ENCODE measurements around the gene WDR93. TPM values are rescaled to one million over a fixed set of nuclear protein-coding genes. Genes with fewer than 3 reads are reported as not detected.
"Not testable (repeated sequence)": the region's sequence is repeated elsewhere in the genome, so short reads cannot be mapped to it uniquely, and the experiment has no call there.

WDR93 gene
- total and polyA plus RNA-seq, 2 experiments from 2014 or later, result 0.13 TPM; not detected in 1

- no peaks in the 10 kb centered on the region for H4K20me1 ChIP-seq (ENCODE audit: insufficient read depth, poor library complexity, severe bottlenecking)
- no peaks in the 10 kb centered on the region for H3K27me3 ChIP-seq
- no peak for TF ChIP-seq CTCF (IDR thresholded peaks at IDR 0.05; ENCODE audit: poor library complexity)
- no peak for TF ChIP-seq EZH2 (IDR thresholded peaks at IDR 0.05; ENCODE audit: borderline replicate concordance)
- TF ChIP-seq EZH2phosphoT487 (IDR thresholded peaks at IDR 0.05; ENCODE audit: low read depth, severe bottlenecking, unreplicated experiment), result no peak
- no peak overlapping the region for H2AFZ ChIP-seq
- no peaks in the 10 kb centered on the region for H3K9me2 ChIP-seq (replicated peaks; ENCODE audit: insufficient read depth)
- 93% methylated on average over 3 of the region's 3 CpGs for WGBS (ENCODE audit: low lambda C conversion rate, missing lambda C conversion rate)
- peaks cover 19% of the 10 kb centered on the region for H3K4me1 ChIP-seq (ENCODE audit: insufficient read depth)
- no peak overlapping the region for H3K4me2 ChIP-seq
- peaks cover 3% of the 10 kb centered on the region for H3K9me3 ChIP-seq (ENCODE audit: low read depth)
- no peaks in the 10 kb centered on the region for H3K79me2 ChIP-seq
- no peak overlapping the region for H3K4me3 ChIP-seq
- H3K27ac ChIP-seq, result no peak overlapping the region
- no peaks in the 10 kb centered on the region for H3K36me3 ChIP-seq (replicated peaks; ENCODE audit: insufficient read depth, low read depth)
- no peak for DNase-seq (ENCODE audit: low spot score)
These were observed 97.3 kb downstream of the WDR93 start for GRCh38 chr15:89787944-89788343.

GRCh38 chr15:89788585-89788984 is 98.0 kb downstream of the WDR93 start:
- not testable (repeated sequence) for H3K79me2 ChIP-seq; H3K9me2 ChIP-seq (replicated peaks; ENCODE audit: insufficient read depth); H3K27ac ChIP-seq; H4K20me1 ChIP-seq (ENCODE audit: insufficient read depth, poor library complexity, severe bottlenecking); H3K9me3 ChIP-seq (ENCODE audit: low read depth); H3K4me2 ChIP-seq; H2AFZ ChIP-seq; H3K4me3 ChIP-seq; DNase-seq (ENCODE audit: low spot score); H3K27me3 ChIP-seq; H3K36me3 ChIP-seq (replicated peaks; ENCODE audit: insufficient read depth, low read depth)
- WGBS (ENCODE audit: low lambda C conversion rate, missing lambda C conversion rate), result 97% methylated on average over 4 of the region's 4 CpGs
- H3K4me1 ChIP-seq (ENCODE audit: insufficient read depth), result peaks cover 17% of the 10 kb centered on the region

GRCh38 chr15:89790206-89790605 is 99.6 kb downstream of the WDR93 start:
- H3K4me3 ChIP-seq, result no peak overlapping the region
- H3K27ac ChIP-seq, result no peak overlapping the region
- H3K9me3 ChIP-seq (ENCODE audit: low read depth), result peaks cover 3% of the 10 kb centered on the region
- 85% methylated on average over 10 of the region's 10 CpGs for WGBS (ENCODE audit: low lambda C conversion rate, missing lambda C conversion rate)
- no peaks in the 10 kb centered on the region for H3K27me3 ChIP-seq
- no peaks in the 10 kb centered on the region for H3K79me2 ChIP-seq
- DNase-seq (ENCODE audit: low spot score), result no peak
- H4K20me1 ChIP-seq (ENCODE audit: insufficient read depth, poor library complexity, severe bottlenecking), result no peaks in the 10 kb centered on the region
- no peaks in the 10 kb centered on the region for H3K9me2 ChIP-seq (replicated peaks; ENCODE audit: insufficient read depth)
- peaks cover under 1% of the 10 kb centered on the region for H3K4me1 ChIP-seq (ENCODE audit: insufficient read depth)
- H2AFZ ChIP-seq, result no peak overlapping the region
- no peaks in the 10 kb centered on the region for H3K36me3 ChIP-seq (replicated peaks; ENCODE audit: insufficient read depth, low read depth)
- TF ChIP-seq EZH2 (IDR thresholded peaks at IDR 0.05; ENCODE audit: borderline replicate concordance), result no peak
- no peak for TF ChIP-seq CTCF (IDR thresholded peaks at IDR 0.05; ENCODE audit: poor library complexity)
- TF ChIP-seq EZH2phosphoT487 (IDR thresholded peaks at IDR 0.05; ENCODE audit: low read depth, severe bottlenecking, unreplicated experiment), result no peak
- no peak overlapping the region for H3K4me2 ChIP-seq

- H3K4me1 ChIP-seq (ENCODE audit: insufficient read depth), result no peaks in the 10 kb centered on the region
- no peaks in the 10 kb centered on the region for H3K9me2 ChIP-seq (replicated peaks; ENCODE audit: insufficient read depth)
- DNase-seq (ENCODE audit: low spot score), result no peak
- no peak overlapping the region for H2AFZ ChIP-seq
- no peak overlapping the region for H3K27ac ChIP-seq
- no peak overlapping the region for H3K4me2 ChIP-seq
- H3K4me3 ChIP-seq, result no peak overlapping the region
- H3K36me3 ChIP-seq (replicated peaks; ENCODE audit: insufficient read depth, low read depth), result no peaks in the 10 kb centered on the region
- TF ChIP-seq CTCF (IDR thresholded peaks at IDR 0.05; ENCODE audit: poor library complexity), result no peak
- no peak for TF ChIP-seq EZH2 (IDR thresholded peaks at IDR 0.05; ENCODE audit: borderline replicate concordance)
- TF ChIP-seq EZH2phosphoT487 (IDR thresholded peaks at IDR 0.05; ENCODE audit: low read depth, severe bottlenecking, unreplicated experiment), result no peak
- 95% methylated on average over 14 of the region's 16 CpGs for WGBS (ENCODE audit: low lambda C conversion rate, missing lambda C conversion rate)
- no peaks in the 10 kb centered on the region for H3K79me2 ChIP-seq
- H3K27me3 ChIP-seq, result no peaks in the 10 kb centered on the region
- H4K20me1 ChIP-seq (ENCODE audit: insufficient read depth, poor library complexity, severe bottlenecking), result no peaks in the 10 kb centered on the region
- H3K9me3 ChIP-seq (ENCODE audit: low read depth), result peaks cover 3% of the 10 kb centered on the region
These were observed 100.0 kb downstream of the WDR93 start for GRCh38 chr15:89790661-89791060.
